ENCODE results near the gene GOLT1A. TPM values are rescaled to one million over a fixed set of nuclear protein-coding genes. Genes with fewer than 3 reads are reported as not detected.
"Not testable (repeated sequence)": the region's sequence is repeated elsewhere in the genome, so short reads cannot be mapped to it uniquely, and the experiment has no call there.

The GOLT1A gene
- total RNA-seq, 1 donor from 2014 or later, result 1.8 TPM

GRCh38 chr1:204246876-204247275 is 33.1 kb upstream of the GOLT1A start:
- no peaks in the 10 kb centered on the region for H3K36me3 ChIP-seq (ENCODE audit: control insufficient read depth, insufficient read depth, low read length)
- no peak overlapping the region for H3K4me3 ChIP-seq (ENCODE audit: low read depth, low read length)
- FAIRE-seq (no peak), DNase-seq (ENCODE audit: low read depth) (no peak)
- TF ChIP-seq CTCF (IDR thresholded peaks at IDR 0.05; ENCODE audit: insufficient read depth, low read length, severe bottlenecking), result no peak
- H3K27me3 ChIP-seq (ENCODE audit: control insufficient read depth, insufficient read depth, low read length), result no peaks in the 10 kb centered on the region

GRCh38 chr1:204242920-204243319 is 29.1 kb upstream of the GOLT1A start:
- no peak overlapping the region for H3K4me3 ChIP-seq (ENCODE audit: low read depth, low read length)
- TF ChIP-seq CTCF (IDR thresholded peaks at IDR 0.05; ENCODE audit: insufficient read depth, low read length, severe bottlenecking), result no peak
- FAIRE-seq, result no peak
- no peaks in the 10 kb centered on the region for H3K36me3 ChIP-seq (ENCODE audit: control insufficient read depth, insufficient read depth, low read length)
- no peak for DNase-seq (ENCODE audit: low read depth)
- H3K27me3 ChIP-seq (ENCODE audit: control insufficient read depth, insufficient read depth, low read length), result no peaks in the 10 kb centered on the region

- DNase-seq (ENCODE audit: low read depth) (no peak), FAIRE-seq (no peak)
- H3K36me3 ChIP-seq (ENCODE audit: control insufficient read depth, insufficient read depth, low read length), result no peaks in the 10 kb centered on the region
- no peak for TF ChIP-seq CTCF (IDR thresholded peaks at IDR 0.05; ENCODE audit: insufficient read depth, low read length, severe bottlenecking)
- H3K27me3 ChIP-seq (ENCODE audit: control insufficient read depth, insufficient read depth, low read length), result no peaks in the 10 kb centered on the region
- no peak overlapping the region for H3K4me3 ChIP-seq (ENCODE audit: low read depth, low read length)
Measured at GRCh38 chr1:204241914-204242313, 28.1 kb upstream of the GOLT1A start.

- peak; percentile 79 for DNase-seq (ENCODE audit: low read depth)
Measured at GRCh38 chr1:204241050-204241449, 27.3 kb upstream of the GOLT1A start.

GRCh38 chr1:204240233-204240632 is 26.4 kb upstream of the GOLT1A start:
- peak; percentile 73 for DNase-seq (ENCODE audit: low read depth)
- no peak for FAIRE-seq
- no peaks in the 10 kb centered on the region for H3K27me3 ChIP-seq (ENCODE audit: control insufficient read depth, insufficient read depth, low read length)

More at GRCh38 chr1:204241050-204241449, 27.3 kb upstream of the GOLT1A start:
- FAIRE-seq, result no peak
- Histone ChIP-seq H3K4me3 (ENCODE audit: low read depth, low read length) (no peak overlapping the region), H3K36me3 (ENCODE audit: control insufficient read depth, insufficient read depth, low read length) (no peaks in the 10 kb centered on the region), H3K27me3 (ENCODE audit: control insufficient read depth, insufficient read depth, low read length) (no peaks in the 10 kb centered on the region)
- TF ChIP-seq CTCF (IDR thresholded peaks at IDR 0.05; ENCODE audit: insufficient read depth, low read length, severe bottlenecking), result no peak

GRCh38 chr1:204239401-204239800 is 25.6 kb upstream of the GOLT1A start:
- not testable (repeated sequence) for H3K27me3 ChIP-seq (ENCODE audit: control insufficient read depth, insufficient read depth, low read length); DNase-seq (ENCODE audit: low read depth); H3K4me3 ChIP-seq (ENCODE audit: low read depth, low read length); H3K36me3 ChIP-seq (ENCODE audit: control insufficient read depth, insufficient read depth, low read length); FAIRE-seq

More at GRCh38 chr1:204240233-204240632, 26.4 kb upstream of the GOLT1A start:
- TF ChIP-seq CTCF (IDR thresholded peaks at IDR 0.05; ENCODE audit: insufficient read depth, low read length, severe bottlenecking), result no peak
- Histone ChIP-seq H3K4me3 (ENCODE audit: low read depth, low read length) (no peak overlapping the region), H3K36me3 (ENCODE audit: control insufficient read depth, insufficient read depth, low read length) (no peaks in the 10 kb centered on the region)

GRCh38 chr1:204238520-204238919 is 24.7 kb upstream of the GOLT1A start:
- DNase-seq (ENCODE audit: low read depth); H3K4me3 ChIP-seq (ENCODE audit: low read depth, low read length); H3K27me3 ChIP-seq (ENCODE audit: control insufficient read depth, insufficient read depth, low read length); FAIRE-seq; H3K36me3 ChIP-seq (ENCODE audit: control insufficient read depth, insufficient read depth, low read length): not testable (repeated sequence)

- H3K4me3 ChIP-seq (ENCODE audit: low read depth, low read length); FAIRE-seq; DNase-seq (ENCODE audit: low read depth); H3K36me3 ChIP-seq (ENCODE audit: control insufficient read depth, insufficient read depth, low read length); H3K27me3 ChIP-seq (ENCODE audit: control insufficient read depth, insufficient read depth, low read length): not testable (repeated sequence)
Measured at GRCh38 chr1:204237515-204237914, 23.7 kb upstream of the GOLT1A start.
